ENCODE data around the gene PSMC5.
A peak's percentile ranks its signal among the peaks of the same experiment; 100 is the strongest.

The PSMC5 gene

GRCh38 chr17:63821804-63822203, 5.4 kb upstream of the PSMC5 start:
- DNase-seq = no peak

- no peak for DNase-seq
These were observed 4.7 kb upstream of the PSMC5 start for GRCh38 chr17:63822537-63822936.

GRCh38 chr17:63823659-63824331, 3.4 kb upstream of the PSMC5 start:
- DNase-seq = no peak

DNA sequence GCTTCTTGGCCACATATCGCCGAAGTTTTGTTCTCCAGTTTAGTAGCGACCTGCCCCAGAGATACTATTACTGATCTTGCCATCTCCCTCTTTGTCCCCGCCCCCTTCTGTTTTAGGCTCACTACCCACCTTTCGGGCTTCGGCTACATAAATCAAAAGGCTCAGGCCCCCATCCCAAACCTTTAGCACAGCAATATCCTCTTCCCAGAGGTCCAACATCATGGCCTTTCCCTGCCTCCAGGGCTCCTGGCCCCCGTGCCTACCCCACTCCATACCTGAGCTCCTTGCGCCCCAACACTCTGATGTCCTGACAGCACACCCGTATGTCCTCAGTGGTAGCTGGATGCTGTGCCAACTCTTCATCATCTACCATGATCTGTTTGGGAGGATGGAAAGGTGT, 2.9 kb upstream of the PSMC5 start:
- DNase-seq = no peak

- DNase-seq = no peak
These were observed 696 bp upstream of the PSMC5 start for GRCh38 chr17:63826468-63827001.

- no peak for DNase-seq
These were observed 580 bp downstream of the PSMC5 start for GRCh38 chr17:63827801-63828221.

DNA sequence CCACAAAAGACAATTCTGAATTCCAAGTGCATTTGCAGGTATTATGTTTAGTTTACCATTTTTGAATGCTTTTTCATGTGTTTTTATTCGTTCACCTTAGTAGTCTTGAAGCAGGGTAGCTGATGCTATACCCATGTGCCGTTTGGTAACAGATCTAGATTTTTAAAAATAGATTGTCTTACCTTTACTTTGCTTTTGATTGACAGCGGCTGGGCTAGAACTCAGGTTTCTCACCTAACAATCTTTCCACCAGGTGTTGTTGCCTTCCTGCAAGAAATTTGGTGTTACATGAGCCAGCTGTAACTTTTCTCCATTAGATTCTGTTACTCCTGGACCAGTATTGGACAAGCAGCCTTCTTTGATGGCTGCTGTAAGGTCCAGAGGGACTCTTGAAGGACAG, 1.7 kb downstream of the PSMC5 start:
- no peak for DNase-seq

GRCh38 chr17:63830278-63830677, 3.0 kb downstream of the PSMC5 start:
- no peak for DNase-seq

GRCh38 chr17:63830904-63831491, 3.8 kb downstream of the PSMC5 start:
- no peak for DNase-seq

GRCh38 chr17:63831505-63831904, 4.3 kb downstream of the PSMC5 start:
- DNase-seq = no peak

DNA sequence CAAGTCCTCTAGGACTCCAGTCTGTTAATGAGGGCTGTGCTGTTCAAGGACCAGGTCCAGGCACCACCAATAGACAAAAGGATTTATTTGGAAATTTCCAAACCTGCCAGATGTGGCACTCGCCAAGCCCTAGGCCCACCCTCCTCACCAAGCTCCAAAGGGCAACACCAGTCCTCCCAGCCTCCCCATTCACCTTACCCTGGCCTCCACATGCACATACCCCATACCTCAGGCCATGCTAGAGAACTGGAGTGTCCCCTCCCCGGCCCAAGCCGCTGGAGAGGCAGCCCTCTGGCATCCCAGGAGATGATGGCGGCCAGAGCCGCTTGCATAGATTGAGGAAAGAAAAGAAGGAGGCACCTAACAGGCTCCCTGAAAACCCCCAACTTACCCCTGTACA, 4.8 kb downstream of the PSMC5 start:
- DNase-seq = no peak

DNA sequence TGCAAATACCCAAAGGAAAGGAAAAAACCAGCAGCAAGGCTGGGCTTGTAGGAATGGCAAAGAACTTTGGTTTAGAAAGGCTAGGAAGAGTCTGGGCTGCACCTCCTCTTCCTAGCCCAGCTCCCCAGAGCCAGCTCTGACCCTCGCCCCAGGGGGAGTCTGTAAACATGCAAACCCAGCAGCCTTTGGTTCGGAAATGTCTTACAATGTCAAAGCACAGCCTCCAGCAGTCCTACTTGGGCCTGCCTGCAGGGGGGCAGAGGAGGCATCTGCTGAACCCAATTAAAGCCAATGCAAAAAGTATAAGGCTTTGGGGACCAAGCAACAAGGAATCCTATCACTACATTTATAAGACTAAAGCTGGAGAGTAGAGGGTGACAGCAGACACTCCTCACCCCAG, 5.2 kb downstream of the PSMC5 start:
- no peak for DNase-seq

GRCh38 chr17:63833026-63833740, 6.0 kb downstream of the PSMC5 start:
- no peak for DNase-seq

GRCh38 chr17:63833741-63834373, 6.6 kb downstream of the PSMC5 start:
- no peak for DNase-seq

DNA sequence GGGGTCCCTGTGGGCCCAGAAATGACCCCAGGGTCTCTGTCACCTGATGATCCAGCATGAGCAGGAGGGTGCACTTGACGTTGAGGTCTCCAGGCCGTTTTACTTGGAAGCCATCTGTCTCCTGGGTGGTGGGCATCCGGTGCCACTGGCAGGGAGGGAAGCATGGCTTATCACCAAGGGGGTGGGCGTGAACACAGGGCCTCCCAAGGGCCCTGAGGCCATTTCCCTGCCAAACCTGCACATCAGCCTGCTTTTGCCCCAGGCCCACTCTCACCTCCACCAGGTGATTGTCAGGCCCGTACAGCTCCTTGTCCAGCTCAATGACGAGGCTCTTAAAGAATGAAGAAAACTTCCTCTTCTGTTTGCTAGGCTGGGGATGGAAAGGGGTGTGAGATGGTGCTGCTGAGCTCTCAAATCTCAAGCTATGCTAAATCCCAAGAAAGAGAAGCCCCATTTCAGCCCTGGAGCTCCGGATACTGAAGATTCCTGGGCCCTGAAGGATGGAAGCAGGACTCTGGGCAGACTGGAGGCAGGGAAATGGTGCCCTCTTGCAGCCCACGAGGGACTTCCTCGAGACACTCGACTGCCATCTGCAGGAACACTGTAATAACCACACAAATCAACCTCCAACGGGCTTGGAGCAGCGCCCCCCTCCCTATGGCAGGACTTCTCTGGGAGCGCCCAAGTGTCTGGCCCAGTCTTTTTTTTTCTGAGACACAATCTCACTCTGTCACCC, 7.4 kb downstream of the PSMC5 start:
- DNase-seq = peak; percentile 71 to 90

GRCh38 chr17:63835167-63835720, 8.0 kb downstream of the PSMC5 start:
- no peak for DNase-seq

DNA sequence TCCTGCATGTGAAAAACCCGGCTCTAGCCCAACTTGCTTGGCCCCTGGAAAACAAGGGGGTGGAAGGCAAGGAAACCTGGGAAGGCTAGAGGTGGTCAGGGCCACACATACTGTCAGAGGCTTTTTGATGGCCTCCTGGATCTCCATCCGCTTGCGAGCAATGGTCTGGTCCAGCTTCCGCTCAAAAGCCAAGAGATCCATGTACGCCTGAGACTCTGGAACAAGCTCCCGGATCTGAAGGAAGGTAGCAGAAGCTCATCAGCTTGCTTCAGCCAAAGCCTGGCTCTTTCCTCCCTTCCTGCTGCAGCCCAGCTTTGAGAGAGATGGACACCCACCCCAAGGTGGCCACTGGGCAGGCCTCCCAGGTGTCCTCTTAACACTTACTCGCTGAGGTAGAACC, 9.6 kb downstream of the PSMC5 start:
- no peak for DNase-seq

DNA sequence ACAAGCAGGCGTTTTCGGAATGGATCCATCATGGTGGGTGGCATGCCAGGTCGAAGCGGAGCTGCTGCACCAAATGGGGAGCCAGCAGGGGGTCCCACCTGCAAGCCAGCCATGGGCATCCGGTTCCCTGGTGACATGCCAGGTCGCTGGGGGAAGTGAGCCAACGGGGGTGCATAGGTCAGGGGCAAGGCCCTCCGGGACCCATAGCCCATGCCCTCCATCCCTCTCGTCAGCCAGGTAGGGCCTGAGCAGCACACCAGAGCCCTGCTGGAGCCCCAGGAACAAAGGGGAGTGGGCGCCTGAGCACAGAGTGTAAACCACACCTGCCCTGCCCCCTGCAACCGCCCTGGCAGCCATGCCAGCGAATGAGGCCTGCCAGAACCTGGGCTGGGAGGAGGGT, 10.2 kb downstream of the PSMC5 start:
- no peak for DNase-seq

DNA sequence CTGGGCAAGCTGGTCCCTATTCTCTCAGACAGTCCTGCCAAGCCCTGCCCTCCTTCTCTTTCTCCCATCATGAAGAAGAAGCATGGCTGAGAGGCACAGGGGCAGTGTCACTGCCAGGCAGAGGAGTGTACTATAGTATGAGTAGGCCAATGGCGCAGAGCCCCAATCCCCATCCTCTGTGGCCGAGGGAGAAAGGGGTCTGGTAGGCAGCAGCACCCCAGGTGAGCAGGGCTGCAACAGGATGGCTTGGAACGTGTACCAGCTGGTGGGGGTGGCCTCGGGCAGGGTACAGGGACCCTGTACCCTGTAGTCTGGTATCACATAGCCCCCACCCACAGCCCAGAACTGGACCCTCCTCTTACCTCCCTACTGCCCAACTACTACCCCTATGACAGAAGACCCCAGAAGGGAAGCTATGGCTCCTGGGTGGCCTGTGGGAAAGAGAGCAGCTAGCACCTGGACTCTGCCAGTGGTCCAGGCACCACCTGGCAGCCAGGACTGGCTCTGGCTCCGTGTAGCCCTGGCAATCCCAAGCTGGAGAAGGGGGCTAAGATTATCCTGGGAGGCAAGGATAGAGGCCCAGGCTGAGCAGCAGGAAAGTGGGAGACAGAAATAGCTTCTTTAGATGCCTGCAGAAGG, 10.8 kb downstream of the PSMC5 start:
- peak in 1 of 2 experiments; percentile 28 for DNase-seq

GRCh38 chr17:63838631-63839171, 11.5 kb downstream of the PSMC5 start:
- DNase-seq = no peak

DNA sequence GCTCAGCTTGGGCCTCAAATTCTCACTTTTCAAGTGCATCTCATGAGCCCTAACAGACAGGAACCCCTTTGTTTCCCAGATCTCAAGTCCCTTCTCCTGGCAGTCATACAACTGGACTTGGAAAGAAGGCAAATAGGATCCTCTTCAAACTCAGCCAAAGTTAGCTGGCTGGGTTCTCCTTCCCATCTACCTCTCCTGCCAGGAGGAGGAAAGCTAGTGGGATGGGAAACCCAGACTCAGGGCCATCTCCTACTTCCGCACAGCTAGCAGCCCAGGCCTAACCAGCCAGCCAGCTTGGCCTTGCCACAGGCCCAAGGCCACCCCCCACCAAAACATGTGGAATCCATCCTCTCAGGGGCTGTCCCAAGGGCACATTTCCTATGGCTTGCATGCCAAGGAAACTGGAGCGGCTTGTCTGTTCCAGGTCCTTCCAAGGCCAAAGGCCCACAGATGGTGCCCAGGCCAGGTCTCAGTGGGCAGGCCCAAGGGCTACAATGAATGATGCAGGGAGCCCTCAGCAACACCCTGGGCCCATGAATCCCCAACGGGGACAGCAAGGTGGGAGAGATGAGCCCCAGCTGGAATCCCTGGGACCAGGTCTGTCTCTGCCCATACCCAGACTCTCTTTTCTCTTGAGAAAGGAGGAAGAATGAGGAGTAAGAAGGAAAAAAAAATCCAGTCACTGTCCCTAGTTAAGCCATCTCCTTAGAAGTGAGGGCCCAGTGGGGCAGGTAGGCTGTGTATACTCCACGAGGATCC, 13.5 kb downstream of the PSMC5 start:
- DNase-seq = no peak

Data from NCI-H524 (cell line).